Natural killer cell (primary cell): ENCODE data around the gene CAMK2N2. TPM values are rescaled to one million over a fixed set of nuclear protein-coding genes. Genes with fewer than 3 reads are reported as not detected.

Experiments used
- ATAC-seq, 3 donors: fragments of 150-1000 bp in 2 of 3; fragments of 200-7000 bp in 1 of 3; cut with Tn5 transposase; 1 replicate in 1 of 3; 2 replicates in 2 of 3; pipeline ENCODE4 v1.10.0; 2021; ENCODE audit warnings: mild to moderate bottlenecking in 2 of 3, moderate library complexity in 2 of 3
- DNase-seq, 2 donors: peaks; one replicate each; pipeline versions ENCODE4 v3.0.0 to v3.0.0-alpha.2; 2013 to 2021; ENCODE audit warnings: mixed read lengths in 1 of 2
- H3K27ac ChIP-seq: one replicate; pipeline ENCODE4 v1.5.1; 2013; ENCODE audit warnings: mild to moderate bottlenecking, low read length
- H3K27me3 ChIP-seq: one replicate; pipeline ENCODE4 v1.6.1; 2013; ENCODE audit warnings: low read length; ENCODE audit not compliant: control insufficient read depth, insufficient read depth
- H3K36me3 ChIP-seq: one replicate; pipeline ENCODE4 v1.6.1; 2013; ENCODE audit warnings: low read length; ENCODE audit not compliant: control insufficient read depth, insufficient read depth
- H3K4me1 ChIP-seq: one replicate; pipeline ENCODE4 v1.6.1; 2013; ENCODE audit warnings: low read length; ENCODE audit not compliant: control insufficient read depth, insufficient read depth
- H3K4me3 ChIP-seq: one replicate; pipeline ENCODE4 v1.5.1; 2013; ENCODE audit warnings: low read length
- H3K9me3 ChIP-seq: one replicate; pipeline ENCODE4 v1.6.1; 2013; ENCODE audit warnings: low read length; ENCODE audit not compliant: control insufficient read depth, insufficient read depth
- H3K27ac Mint-ChIP-seq, 2 donors: one replicate each; pipeline ENCODE4 v1.8.0; 2022; ENCODE audit warnings: mild to moderate bottlenecking in 2 of 2, mixed read lengths in 2 of 2, moderate library complexity in 1 of 2
- H3K27me3 Mint-ChIP-seq, 2 donors: one replicate each; pipeline ENCODE4 v1.8.0; 2022; ENCODE audit warnings: low read depth in 2 of 2, mixed read lengths in 2 of 2
- H3K36me3 Mint-ChIP-seq: one replicate; pipeline ENCODE4 v1.8.0; 2022; ENCODE audit warnings: mixed read lengths
- H3K4me1 Mint-ChIP-seq, 2 donors: one replicate each; pipeline ENCODE4 v1.8.0; 2022; ENCODE audit warnings: mixed read lengths in 2 of 2
- H3K4me3 Mint-ChIP-seq: one replicate; pipeline ENCODE4 v1.8.0; 2022; ENCODE audit warnings: mild to moderate bottlenecking, moderate library complexity, mixed read lengths
- H3K9me3 Mint-ChIP-seq, 2 donors: one replicate each; pipeline ENCODE4 v1.8.0; 2022; ENCODE audit warnings: mixed read lengths in 2 of 2
- CTCF ChIP-seq: fragments of 200-600 bp; IDR thresholded peaks from one replicate; pipeline ENCODE4 v1.8.0; 2022; ENCODE audit warnings: antibody characterized with exemption
- WGBS: methylation state at CpG from one replicate; pipeline ENCODE4 v1.1.7; 2013; ENCODE audit warnings: missing lambda C conversion rate; ENCODE audit not compliant: insufficient coverage; 5-methylcytosine and 5-hydroxymethylcytosine counted together
- intact Hi-C: fragments of 100-400 bp; cut with micrococcal nuclease; formaldehyde crosslinking; loops from one replicate; pipeline ENCODE4 v1.14.2; 2022
- total RNA-seq, 4 donors: library from RNA; stranded (reverse); fragments of 120-200 nt in 1 of 4; gene quantifications; one replicate each; pipeline versions ENCODE4 v1.2.3 to v1.2.4, GENCODE V29; 2013 to 2022

Gene CAMK2N2
- total RNA-seq, 3 donors from 2014 or later (not counting 1 experiment from before 2014, with no cell fraction given): 0.71 to 0.82 TPM; not detected in 1

DNA sequence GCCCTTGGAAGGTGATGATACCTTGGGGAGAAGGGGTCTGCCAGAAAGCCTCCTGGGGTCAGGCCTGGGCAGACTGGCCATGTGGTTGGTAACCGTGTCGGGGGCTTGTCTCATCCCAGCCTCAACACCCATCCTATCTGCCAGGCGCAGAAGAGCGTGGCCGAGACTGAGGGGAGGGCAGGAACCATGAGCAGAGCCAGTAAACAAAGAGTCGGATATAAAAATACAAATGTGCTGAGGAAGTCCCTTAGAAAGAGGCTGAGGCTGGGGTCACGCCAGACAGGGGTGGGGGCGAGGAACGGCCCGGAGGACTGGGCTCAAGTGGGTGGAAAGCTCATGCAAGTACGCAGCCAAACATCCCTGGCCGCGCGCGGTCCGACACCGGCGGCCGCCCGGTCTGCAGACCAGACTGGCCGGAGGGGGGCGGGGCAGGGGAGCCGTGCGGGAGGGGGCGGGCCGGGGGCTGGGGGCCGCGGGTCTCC is 1.9 kb downstream of the CAMK2N2 start:
- no peaks in the 10 kb centered on the region for H3K9me3 Mint-ChIP-seq
- no peak for TF ChIP-seq CTCF
- Histone ChIP-seq H3K27me3 (peaks cover 13% of the 10 kb centered on the region), H3K4me1 (peaks cover 29% of the 10 kb centered on the region), H3K9me3 (no peaks in the 10 kb centered on the region), H3K27ac (no peak overlapping the region), H3K4me3 (no peak overlapping the region), H3K36me3 (no peaks in the 10 kb centered on the region)
- ATAC-seq (no peak), DNase-seq (no peak)
- H3K4me3 Mint-ChIP-seq: peak overlapping the region; percentile 78
- no peaks in the 10 kb centered on the region for H3K36me3 Mint-ChIP-seq
- peaks cover 18 to 28% of the 10 kb centered on the region in 2 donors for H3K4me1 Mint-ChIP-seq
- 30% methylated on average over 28 of the region's 28 CpGs for WGBS
- H3K27ac Mint-ChIP-seq: no peak overlapping the region
- H3K27me3 Mint-ChIP-seq: peaks cover 0 to 13% of the 10 kb centered on the region in 2 donors
- intact Hi-C loops: no loop called here

GRCh38 chr3:184258926-184259325 is 2.4 kb downstream of the CAMK2N2 start:
- no peaks in the 10 kb centered on the region for H3K9me3 ChIP-seq
- H3K4me1 ChIP-seq: peaks cover 29% of the 10 kb centered on the region
- no peak overlapping the region for H3K27ac ChIP-seq
- H3K36me3 Mint-ChIP-seq: no peaks in the 10 kb centered on the region
- DNase-seq (no peak), ATAC-seq (no peak)
- H3K27me3 Mint-ChIP-seq: peaks cover 0 to 13% of the 10 kb centered on the region in 2 donors
- peaks cover 18 to 28% of the 10 kb centered on the region in 2 donors for H3K4me1 Mint-ChIP-seq
- 98% methylated on average over 5 of the region's 5 CpGs for WGBS
- H3K4me3 ChIP-seq: no peak overlapping the region
- H3K4me3 Mint-ChIP-seq: peak overlapping the region; percentile 78
- peaks cover 12% of the 10 kb centered on the region for H3K27me3 ChIP-seq
- no peak for TF ChIP-seq CTCF
- intact Hi-C loops: no loop called here
- H3K9me3 Mint-ChIP-seq: no peaks in the 10 kb centered on the region
- no peak overlapping the region for H3K27ac Mint-ChIP-seq
- no peaks in the 10 kb centered on the region for H3K36me3 ChIP-seq

GRCh38 chr3:184257083-184257915 is 4.1 kb downstream of the CAMK2N2 start:
- TF ChIP-seq CTCF: no peak
- Histone ChIP-seq H3K36me3 (no peaks in the 10 kb centered on the region), H3K4me1 (peaks cover 20% of the 10 kb centered on the region), H3K9me3 (no peaks in the 10 kb centered on the region), H3K27me3 (peaks cover 3% of the 10 kb centered on the region), H3K4me3 (no peak overlapping the region), H3K27ac (no peak overlapping the region)
- Mint-ChIP-seq H3K27me3 (peaks cover 0 to 10% of the 10 kb centered on the region in 2 donors), H3K9me3 (no peaks in the 10 kb centered on the region), H3K36me3 (no peaks in the 10 kb centered on the region), H3K4me1 (peaks cover 13 to 21% of the 10 kb centered on the region in 2 donors), H3K4me3 (no peak overlapping the region), H3K27ac (no peak overlapping the region)
- ATAC-seq: no peak
- 96% methylated on average over 21 of the region's 23 CpGs for WGBS
- intact Hi-C loops: no loop called here
- DNase-seq: no peak
